PC-9 (cell line): ENCODE results near the gene NUDC.

ENCODE experiments used
- CTCF ChIP-seq: fragments of 200-600 bp; sonication (generic); conservative IDR thresholded peaks from 2 replicates; pipeline ENCODE4 v1.6.1; 2017; ENCODE audit warnings: mixed run types, antibody characterized with exemption, mild to moderate bottlenecking, moderate library complexity
- EZH2 ChIP-seq: fragments of 200-600 bp; sonication (generic); IDR thresholded peaks from 2 replicates; pipeline ENCODE4 v1.8.0; 2017; ENCODE audit warnings: antibody characterized with exemption, low read depth

- TF ChIP-seq CTCF = no peak
- TF ChIP-seq EZH2 = no peak
These were observed 19.8 kb downstream of the NUDC start for GRCh38 chr1:26941311-26941710.
